HepG2 (cell line): ENCODE measurements around the gene PLD6. TPM values are rescaled to one million over a fixed set of nuclear protein-coding genes. Genes with fewer than 3 reads are reported as not detected.

ENCODE experiments used
- ATAC-seq: fragments of 200-7000 bp; cut with Tn5 transposase; 3 replicates; pipeline ENCODE4 v1.9.1; 2020; ENCODE audit warnings: mild to moderate bottlenecking, moderate library complexity
- BruUV-seq: library from RNA; stranded (reverse); fragments of 400-500 nt; replicated peaks from 2 replicates; lab custom pipeline; 2021; lab: Mats Ljungman, UMichigan
- CTCF ChIA-PET: fragments of 300-600 bp; formaldehyde crosslinking; extraction: SDS; loops from one replicate; lab custom pipeline; 2021; ENCODE audit warnings: low total read pairs, inconsistent platforms, low intra/inter-chr PET ratio; lab: Yijun Ruan, JAX
- POLR2A ChIA-PET: fragments of 350-600 bp; sonication (Branson Sonifier 250); formaldehyde crosslinking; loops from one replicate; lab custom pipeline; 2020; ENCODE audit warnings: antibody characterized with exemption, inconsistent platforms; lab: Yijun Ruan, JAX
- DNase-seq: peaks from one replicate; pipeline ENCODE4 v3.0.0-alpha.2; 2015; ENCODE audit warnings: low spot score
- FAIRE-seq: peaks from 3 replicates; lab custom pipeline; 2011; peaks lifted over from hg19 to GRCh38; lab: Jason Lieb, UNC
- H2AFZ ChIP-seq: one replicate; pipeline ENCODE4 v1.6.1; 2011; ENCODE audit warnings: low read length, inconsistent platforms
- H3K27ac ChIP-seq: fragments of 300-600 bp; 3 replicates; pipeline ENCODE4 v1.8.0; 2011; ENCODE audit warnings: mixed run types, mild to moderate bottlenecking, mixed read lengths, low read length, inconsistent platforms; ENCODE audit not compliant: insufficient read depth; ENCODE audit errors: extremely low read length
- H3K27me3 ChIP-seq, 2 experiments: fragments of 200-600 bp in 1 of 2; 2 replicates in 1 of 2; 3 replicates in 1 of 2; pipeline versions ENCODE4 v1.6.0 to v1.8.0; 2011; ENCODE audit warnings: low read length in 2 of 2, mild to moderate bottlenecking in 2 of 2, moderate library complexity in 2 of 2, inconsistent platforms in 1 of 2; ENCODE audit not compliant: insufficient read depth in 2 of 2, control insufficient read depth in 1 of 2
- H3K36me3 ChIP-seq, 2 experiments: fragments of 200-600 bp in 1 of 2; replicated peaks in 1 of 2; 2 replicates in 1 of 2; 3 replicates in 1 of 2; pipeline versions ENCODE4 v1.5.1 to v1.8.0; 2011; ENCODE audit warnings: low read length in 2 of 2, inconsistent platforms in 1 of 2; ENCODE audit not compliant: insufficient read depth in 2 of 2, control insufficient read depth in 1 of 2
- H3K4me1 ChIP-seq: 2 replicates; pipeline ENCODE4 v1.5.1; 2012; ENCODE audit warnings: low read length, inconsistent platforms; ENCODE audit not compliant: insufficient read depth
- H3K4me2 ChIP-seq: 2 replicates; pipeline ENCODE4 v1.6.0; 2011; ENCODE audit warnings: low read depth, low read length, inconsistent platforms
- H3K4me3 ChIP-seq, 3 experiments: fragments of 200-600 bp in 1 of 3; sonication (generic), shearing (Covaris generic) in 1 of 3; replicated peaks in 1 of 3; 2 replicates each; pipeline ENCODE4 v1.5.1; 2011 to 2016; ENCODE audit warnings: low read length in 3 of 3, inconsistent platforms in 2 of 3, low read depth in 2 of 3, mild to moderate bottlenecking in 2 of 3, control low read depth in 1 of 3, mixed read lengths in 1 of 3; ENCODE audit not compliant: insufficient read depth in 1 of 3
- H3K79me2 ChIP-seq: one replicate; pipeline ENCODE4 v1.6.1; 2011; ENCODE audit warnings: low read length, inconsistent platforms; ENCODE audit not compliant: insufficient read depth
- H3K9ac ChIP-seq: 2 replicates; pipeline ENCODE4 v1.6.0; 2011; ENCODE audit warnings: mild to moderate bottlenecking, low read depth, low read length, inconsistent platforms; ENCODE audit not compliant: insufficient read depth
- H3K9me3 ChIP-seq: 2 replicates; pipeline ENCODE4 v1.5.1; 2012; ENCODE audit warnings: mild to moderate bottlenecking, low read length
- H4K20me1 ChIP-seq: 2 replicates; pipeline ENCODE4 v1.6.0; 2011; ENCODE audit warnings: inconsistent platforms, mild to moderate bottlenecking, low read length, moderate library complexity; ENCODE audit not compliant: insufficient read depth
- ASH2L ChIP-seq: fragments of 300-600, 200-600 bp; sonication (generic); IDR thresholded peaks from 2 replicates; pipeline ENCODE4 v1.7.0; 2017; ENCODE audit warnings: low read depth, mild to moderate bottlenecking, moderate library complexity, mixed read lengths, low read length; ENCODE audit not compliant: insufficient read length
- CEBPB ChIP-seq: IDR thresholded peaks from 2 replicates; pipeline ENCODE4 v1.6.1; 2011; ENCODE audit warnings: low read depth, low read length, improper control_type of control experiment, borderline replicate concordance
- IKZF1 ChIP-seq: fragments of 450-650 bp; IDR thresholded peaks from 2 replicates; pipeline ENCODE4 v1.7.1; 2016
- KLF12 ChIP-seq: sonication (generic); formaldehyde crosslinking; IDR thresholded peaks from 2 replicates; pipeline ENCODE4 v1.4.0; 2020; ENCODE audit warnings: missing genetic modification reagents, borderline replicate concordance
- MAFF ChIP-seq: IDR thresholded peaks from 2 replicates; pipeline ENCODE4 v1.6.1; 2011; ENCODE audit warnings: low read depth, low read length, improper control_type of control experiment
- MBNL3 ChIP-seq: fragments of 250-450 bp; sonication (Bioruptor Pico); conservative IDR thresholded peaks from 2 replicates; pipeline ENCODE4 v1.8.0; 2022; ENCODE audit warnings: mild to moderate bottlenecking, inconsistent platforms
- RFX3 ChIP-seq: IDR thresholded peaks from 2 replicates; pipeline ENCODE4 v1.6.1; 2016; ENCODE audit warnings: missing biosample characterization, missing genetic modification reagents
- RORA ChIP-seq: sonication (generic); formaldehyde crosslinking; IDR thresholded peaks from 2 replicates; pipeline ENCODE4 v1.5.0; 2020; ENCODE audit warnings: mild to moderate bottlenecking, missing genetic modification reagents, moderate library complexity
- ZBTB21 ChIP-seq: sonication (generic); formaldehyde crosslinking; IDR thresholded peaks from 2 replicates; pipeline ENCODE4 v1.4.0; 2020; ENCODE audit warnings: missing genetic modification reagents
- ZFP36L1 ChIP-seq: sonication (generic); formaldehyde crosslinking; IDR thresholded peaks from 2 replicates; pipeline ENCODE4 v1.8.0; 2022; ENCODE audit warnings: mild to moderate bottlenecking, missing genetic modification reagents, moderate library complexity
- ZNF224 ChIP-seq: sonication (generic); formaldehyde crosslinking; IDR thresholded peaks from 2 replicates; pipeline ENCODE4 v1.5.0; 2020; ENCODE audit warnings: mild to moderate bottlenecking, missing genetic modification reagents
- ZNF326 ChIP-seq: sonication (generic); formaldehyde crosslinking; IDR thresholded peaks from 2 replicates; pipeline ENCODE4 v1.4.0; 2020; ENCODE audit warnings: missing genetic modification reagents, borderline replicate concordance
- ZNF333 ChIP-seq: sonication (generic); formaldehyde crosslinking; IDR thresholded peaks from 2 replicates; pipeline ENCODE4 v1.4.0; 2020; ENCODE audit warnings: mild to moderate bottlenecking, missing genetic modification reagents, borderline replicate concordance
- WGBS: methylation state at CpG from one replicate; pipeline ENCODE4 v1.1.6; 2017; ENCODE audit warnings: low lambda C conversion rate; 5-methylcytosine and 5-hydroxymethylcytosine counted together
- in situ Hi-C: cut with HindIII; loops from 2 replicates; pipeline ENCODE4 v1.10.0; 2017; ENCODE audit warnings: low pct_unique_long_range_greater_than_20kb; ENCODE audit not compliant: extremely low pct_ligation_motif_present
- intact Hi-C: fragments of 100-400 bp; cut with micrococcal nuclease; formaldehyde crosslinking; loops from one replicate; pipeline ENCODE4 v1.10.0; 2022; ENCODE audit not compliant: unreplicated experiment
- polyA plus RNA-seq, 8 experiments: library from polyadenylated mRNA; depleted of rRNA in 3 of 8; stranded (reverse) in 7 of 8; unstranded in 1 of 8; fragments of >200 nt; fragmentation: Illumina TruSeq in 4 of 8; extraction: Trizol in 4 of 8; gene quantifications; 2 replicates each; pipeline versions ENCODE4 v1.2.1 to v1.2.3, GENCODE V29; 2011 to 2016; ENCODE audit warnings: low read depth in 4 of 8, missing spikeins in 1 of 8, mixed read lengths in 1 of 8; ENCODE audit not compliant: insufficient read depth in 1 of 8
- total RNA-seq, 5 experiments: library from RNA; depleted of rRNA; stranded (reverse); fragments of >200 nt; fragmentation: Illumina TruSeq; extraction: Trizol; gene quantifications; 2 replicates each; pipeline ENCODE4 v1.2.3, GENCODE V29; 2016; ENCODE audit warnings: low read depth in 1 of 5
- TF ChIP-seq, protein P1 (sequence below): IDR thresholded peaks from 2 replicates; pipeline ENCODE4 v1.6.1; 2016; ENCODE audit warnings: low read depth
- TF ChIP-seq, protein P2 (sequence below): sonication (generic); formaldehyde crosslinking; IDR thresholded peaks from 2 replicates; pipeline ENCODE4 v1.8.0; 2022; ENCODE audit warnings: missing genetic modification reagents, mild to moderate bottlenecking, moderate library complexity, borderline replicate concordance
- TF ChIP-seq, protein P3 (sequence below): sonication (generic); formaldehyde crosslinking; IDR thresholded peaks from 2 replicates; pipeline ENCODE4 v1.4.0; 2020; ENCODE audit warnings: mild to moderate bottlenecking, missing genetic modification reagents
- TF ChIP-seq, protein P4 (sequence below): sonication (generic); formaldehyde crosslinking; IDR thresholded peaks from 2 replicates; pipeline ENCODE4 v1.4.0; 2020; ENCODE audit warnings: missing genetic modification reagents
- TF ChIP-seq, protein P5 (sequence below): IDR thresholded peaks from 2 replicates; pipeline ENCODE4 v1.6.1; 2016; ENCODE audit warnings: low read depth, borderline replicate concordance

The PLD6 gene
- total and polyA plus RNA-seq, 2 of the 13 experiments (the other 11 are each of a cell fraction or from before 2014, with no cell fraction given) = 5.2 to 11.4 TPM

DNA sequence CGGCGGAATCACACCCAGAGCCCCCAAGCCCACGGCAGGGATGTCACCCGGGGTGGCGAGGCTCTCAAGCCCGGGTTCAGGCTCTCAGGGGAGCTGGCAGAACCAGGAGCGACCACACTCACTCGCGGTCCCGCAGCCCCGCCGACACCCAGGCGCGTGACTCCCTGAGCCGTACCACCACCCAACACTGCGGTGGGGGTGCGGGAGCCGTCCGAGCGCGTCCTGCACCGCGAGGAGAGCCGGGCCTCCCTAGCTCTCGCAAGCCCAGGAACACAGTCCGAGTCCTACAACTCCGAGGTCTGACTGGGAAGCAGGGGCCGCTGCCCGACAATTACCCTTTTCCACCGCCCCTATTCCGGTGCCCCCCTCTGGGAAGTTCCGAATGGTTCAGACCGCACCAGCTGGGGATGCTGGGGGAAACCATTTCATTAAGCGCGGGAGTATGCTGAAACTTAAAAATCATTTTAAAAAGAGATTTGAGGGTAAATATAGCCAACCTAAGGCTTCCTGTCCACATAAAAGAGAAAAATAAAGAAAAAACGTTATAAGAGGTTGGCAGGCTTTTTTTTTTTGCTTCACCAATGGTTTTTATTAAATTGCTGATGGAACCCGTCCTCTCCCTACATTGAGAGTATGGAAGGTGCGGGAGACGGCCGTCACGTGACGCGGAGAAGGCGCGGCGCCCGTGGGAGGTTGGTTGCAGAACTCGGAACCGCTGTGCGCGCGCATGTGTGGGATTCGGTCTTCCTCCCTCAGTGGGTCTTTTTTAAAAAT, 31.1 kb upstream of the PLD6 start, which contains the start of gene FLCN:
FLCN (minus strand) TSS at position 143 of the 774 bp plus-strand sequence. CDS start 9,031 bp downstream, outside the sequence.
- Histone ChIP-seq H3K27me3 (no peaks in the 10 kb centered on the region), H3K9me3 (no peaks in the 10 kb centered on the region), H3K79me2 (peaks cover 28% of the 10 kb centered on the region), H3K36me3 (peaks cover 2 to 5% of the 10 kb centered on the region in 2 experiments; a peak in 3 of 5 replicates), H2AFZ (peak within 1 kb of the TSS; percentile 45), H3K4me2 (peak within 1 kb of the TSS; percentile 88), H3K4me1 (peaks cover 48% of the 10 kb centered on the region), H4K20me1 (no peaks in the 10 kb centered on the region), H3K9ac (peak within 1 kb of the TSS; percentile 94), H3K27ac (peak within 1 kb of the TSS; percentile 92), H3K4me3 (peak within 1 kb of the TSS; percentile 87 to 95 (median 91))
- 2% methylated on average over 33 of the region's 53 CpGs for WGBS
- peak; percentile 73 for DNase-seq
- peak; percentile 89 for ATAC-seq
- ChIA-PET POLR2A (interaction anchor here (0.7 to 2.8 kb wide), 8 partner anchors 16 to 205 kb away, joined by 3 to 12 read pairs (median 4); partner anchors contain the start of genes COPS3, MPRIP and PLD6), CTCF (no interaction called here)
- BruUV-seq = no TSS peak
- in situ Hi-C loops = no loop called here
- intact Hi-C loops = no loop called here
- peak; percentile 59 for FAIRE-seq
- TF ChIP-seq, protein P1, sequence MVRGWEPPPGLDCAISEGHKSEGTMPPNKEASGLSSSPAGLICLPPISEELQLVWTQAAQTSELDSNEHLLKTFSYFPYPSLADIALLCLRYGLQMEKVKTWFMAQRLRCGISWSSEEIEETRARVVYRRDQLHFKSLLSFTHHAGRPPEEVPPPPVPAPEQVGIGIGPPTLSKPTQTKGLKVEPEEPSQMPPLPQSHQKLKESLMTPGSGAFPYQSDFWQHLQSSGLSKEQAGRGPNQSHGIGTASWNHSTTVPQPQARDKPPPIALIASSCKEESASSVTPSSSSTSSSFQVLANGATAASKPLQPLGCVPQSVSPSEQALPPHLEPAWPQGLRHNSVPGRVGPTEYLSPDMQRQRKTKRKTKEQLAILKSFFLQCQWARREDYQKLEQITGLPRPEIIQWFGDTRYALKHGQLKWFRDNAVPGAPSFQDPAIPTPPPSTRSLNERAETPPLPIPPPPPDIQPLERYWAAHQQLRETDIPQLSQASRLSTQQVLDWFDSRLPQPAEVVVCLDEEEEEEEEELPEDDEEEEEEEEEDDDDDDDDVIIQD (CRISPR knock-in tag) = no peak
- TF ChIP-seq, protein P2, sequence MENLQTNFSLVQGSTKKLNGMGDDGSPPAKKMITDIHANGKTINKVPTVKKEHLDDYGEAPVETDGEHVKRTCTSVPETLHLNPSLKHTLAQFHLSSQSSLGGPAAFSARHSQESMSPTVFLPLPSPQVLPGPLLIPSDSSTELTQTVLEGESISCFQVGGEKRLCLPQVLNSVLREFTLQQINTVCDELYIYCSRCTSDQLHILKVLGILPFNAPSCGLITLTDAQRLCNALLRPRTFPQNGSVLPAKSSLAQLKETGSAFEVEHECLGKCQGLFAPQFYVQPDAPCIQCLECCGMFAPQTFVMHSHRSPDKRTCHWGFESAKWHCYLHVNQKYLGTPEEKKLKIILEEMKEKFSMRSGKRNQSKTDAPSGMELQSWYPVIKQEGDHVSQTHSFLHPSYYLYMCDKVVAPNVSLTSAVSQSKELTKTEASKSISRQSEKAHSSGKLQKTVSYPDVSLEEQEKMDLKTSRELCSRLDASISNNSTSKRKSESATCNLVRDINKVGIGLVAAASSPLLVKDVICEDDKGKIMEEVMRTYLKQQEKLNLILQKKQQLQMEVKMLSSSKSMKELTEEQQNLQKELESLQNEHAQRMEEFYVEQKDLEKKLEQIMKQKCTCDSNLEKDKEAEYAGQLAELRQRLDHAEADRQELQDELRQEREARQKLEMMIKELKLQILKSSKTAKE (CRISPR knock-in tag) = no peak
- no peak for TF ChIP-seq IKZF1
- no peak for TF ChIP-seq ZFP36L1 (CRISPR knock-in tag)
- no peak for TF ChIP-seq ZNF224
- peak; percentile 45 for TF ChIP-seq ASH2L
- TF ChIP-seq RORA (CRISPR knock-in tag) = no peak
- TF ChIP-seq ZNF333 (CRISPR knock-in tag) = no peak; the same call in 1 of the 2 replicates
- TF ChIP-seq, protein P3, sequence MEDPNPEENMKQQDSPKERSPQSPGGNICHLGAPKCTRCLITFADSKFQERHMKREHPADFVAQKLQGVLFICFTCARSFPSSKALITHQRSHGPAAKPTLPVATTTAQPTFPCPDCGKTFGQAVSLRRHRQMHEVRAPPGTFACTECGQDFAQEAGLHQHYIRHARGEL = no peak
- TF ChIP-seq ZBTB21 = no peak
- no peak for TF ChIP-seq MBNL3 (CRISPR knock-in tag)
- TF ChIP-seq, protein P4, sequence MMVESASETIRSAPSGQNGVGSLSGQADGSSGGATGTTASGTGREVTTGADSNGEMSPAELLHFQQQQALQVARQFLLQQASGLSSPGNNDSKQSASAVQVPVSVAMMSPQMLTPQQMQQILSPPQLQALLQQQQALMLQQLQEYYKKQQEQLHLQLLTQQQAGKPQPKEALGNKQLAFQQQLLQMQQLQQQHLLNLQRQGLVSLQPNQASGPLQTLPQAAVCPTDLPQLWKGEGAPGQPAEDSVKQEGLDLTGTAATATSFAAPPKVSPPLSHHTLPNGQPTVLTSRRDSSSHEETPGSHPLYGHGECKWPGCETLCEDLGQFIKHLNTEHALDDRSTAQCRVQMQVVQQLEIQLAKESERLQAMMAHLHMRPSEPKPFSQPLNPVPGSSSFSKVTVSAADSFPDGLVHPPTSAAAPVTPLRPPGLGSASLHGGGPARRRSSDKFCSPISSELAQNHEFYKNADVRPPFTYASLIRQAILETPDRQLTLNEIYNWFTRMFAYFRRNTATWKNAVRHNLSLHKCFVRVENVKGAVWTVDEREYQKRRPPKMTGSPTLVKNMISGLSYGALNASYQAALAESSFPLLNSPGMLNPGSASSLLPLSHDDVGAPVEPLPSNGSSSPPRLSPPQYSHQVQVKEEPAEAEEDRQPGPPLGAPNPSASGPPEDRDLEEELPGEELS (CRISPR knock-in tag) = peak; percentile 47
- no peak for TF ChIP-seq CEBPB
- TF ChIP-seq RFX3 (CRISPR knock-in tag) = no peak
- TF ChIP-seq ZNF326 = no peak
- TF ChIP-seq KLF12 (CRISPR knock-in tag) = peak; percentile 58; the same call in 1 of the 2 replicates
- TF ChIP-seq, protein P5, sequence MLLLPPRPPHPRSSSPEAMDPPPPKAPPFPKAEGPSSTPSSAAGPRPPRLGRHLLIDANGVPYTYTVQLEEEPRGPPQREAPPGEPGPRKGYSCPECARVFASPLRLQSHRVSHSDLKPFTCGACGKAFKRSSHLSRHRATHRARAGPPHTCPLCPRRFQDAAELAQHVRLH (CRISPR knock-in tag) = 0 out of 2 replicates have a peak, but pooled peaks have one; percentile 28
- peak; percentile 77 for TF ChIP-seq MAFF
